ENCODE results near the gene ACIN1.
"Not testable (repeated sequence)": the region's sequence is repeated elsewhere in the genome, so short reads cannot be mapped to it uniquely, and the experiment has no call there.

Gene ACIN1

GRCh38 chr14:23124337-23124954 lies 29.5 kb upstream of the ACIN1 start:
- no peak for DNase-seq (ENCODE audit: low read depth)

- peak; percentile 41 for DNase-seq (ENCODE audit: low read depth)
Measured at GRCh38 chr14:23123419-23123818, 28.5 kb upstream of the ACIN1 start.

- DNase-seq (ENCODE audit: low read depth) = no peak
Measured at GRCh38 chr14:23122086-23122485, 27.1 kb upstream of the ACIN1 start.

GRCh38 chr14:23121361-23121771 lies 26.4 kb upstream of the ACIN1 start:
- DNase-seq (ENCODE audit: low read depth) = peak; percentile 94

- DNase-seq (ENCODE audit: low read depth) = peak; percentile 78
Measured at GRCh38 chr14:23120541-23121251, 25.8 kb upstream of the ACIN1 start.

- DNase-seq (ENCODE audit: low read depth) = no peak
Measured at GRCh38 chr14:23119363-23120327, 24.7 kb upstream of the ACIN1 start.

- no peak for DNase-seq (ENCODE audit: low read depth)
Measured at GRCh38 chr14:23118506-23119362, 23.8 kb upstream of the ACIN1 start, which contains the start of gene CEBPE. Gene CEBPE (minus strand): TSS chr14:23119255. CDS start chr14:23119091, 164 bp downstream.

GRCh38 chr14:23117371-23118020 lies 22.6 kb upstream of the ACIN1 start:
- no peak for DNase-seq (ENCODE audit: low read depth)

- no peak for DNase-seq (ENCODE audit: low read depth)
Measured at GRCh38 chr14:23115918-23116317, 21.0 kb upstream of the ACIN1 start.

GRCh38 chr14:23115039-23115731 lies 20.2 kb upstream of the ACIN1 start:
- DNase-seq (ENCODE audit: low read depth) = peak; percentile 98

GRCh38 chr14:23114669-23115038 lies 19.7 kb upstream of the ACIN1 start:
- DNase-seq (ENCODE audit: low read depth) = no peak

GRCh38 chr14:23114120-23114458 lies 19.2 kb upstream of the ACIN1 start:
- DNase-seq (ENCODE audit: low read depth) = no peak

GRCh38 chr14:23113431-23114119 lies 18.6 kb upstream of the ACIN1 start:
- peak; percentile 79 for DNase-seq (ENCODE audit: low read depth)

- peak; percentile 48 for DNase-seq (ENCODE audit: low read depth)
Measured at GRCh38 chr14:23112359-23113178, 17.6 kb upstream of the ACIN1 start.

- DNase-seq (ENCODE audit: low read depth) = no peak
Measured at GRCh38 chr14:23110579-23111365, 15.8 kb upstream of the ACIN1 start.

- no peak for DNase-seq (ENCODE audit: low read depth)
Measured at GRCh38 chr14:23109769-23110168, 14.8 kb upstream of the ACIN1 start.

GRCh38 chr14:23108169-23108568 lies 13.2 kb upstream of the ACIN1 start:
- DNase-seq (ENCODE audit: low read depth) = not testable (repeated sequence)

GRCh38 chr14:23107620-23108019 lies 12.7 kb upstream of the ACIN1 start:
- not testable (repeated sequence) for DNase-seq (ENCODE audit: low read depth)
